ENCODE results near the gene ATP6V1G1. TPM values are rescaled to one million over a fixed set of nuclear protein-coding genes. Genes with fewer than 3 reads are reported as not detected.

The ATP6V1G1 gene
- total and polyA plus RNA-seq, 2 donors (not counting 1 experiment from before 2014, with no cell fraction given), result 92.7 to 102 TPM

DNA sequence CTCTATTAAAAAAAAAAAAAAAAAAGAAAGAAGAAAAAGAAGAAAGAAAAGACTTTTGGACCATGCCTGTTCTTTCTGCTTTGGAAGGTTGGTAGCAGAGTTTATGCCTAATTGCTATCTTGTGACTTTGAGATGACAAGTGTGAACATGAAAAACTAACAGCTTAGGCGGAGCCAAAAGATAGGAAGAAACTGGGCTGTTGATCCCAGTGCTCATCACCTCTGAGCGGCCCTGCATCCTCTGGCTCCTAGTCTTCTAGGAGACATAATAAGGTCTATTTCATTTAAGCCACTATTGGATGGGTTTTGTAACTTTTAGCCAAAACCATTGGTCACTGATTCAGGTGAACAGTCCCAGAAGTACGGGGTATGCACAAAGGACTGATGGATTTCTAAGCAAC is 34.4 kb upstream of the ATP6V1G1 start:
- peaks cover 6% of the 10 kb centered on the region for H3K27me3 ChIP-seq (ENCODE audit: control insufficient read depth, insufficient read depth, low read length)
- no peak overlapping the region for H3K9ac ChIP-seq (ENCODE audit: insufficient read depth, low read length)
- DNase-seq (ENCODE audit: low read depth in 2 of 2), result no peak
- H3K27ac ChIP-seq (ENCODE audit: insufficient read depth, low read length), result no peak overlapping the region
- H3K4me3 ChIP-seq (replicated peaks in 1 of 4; ENCODE audit: control extremely low read depth in 1 of 4, insufficient read depth in 1 of 4, low read depth in 3 of 4, low read length in 4 of 4), result no peak overlapping the region
- no peak overlapping the region for H3K4me2 ChIP-seq (ENCODE audit: extremely low read depth, insufficient read depth, low read length)
- TF ChIP-seq, protein P1, sequence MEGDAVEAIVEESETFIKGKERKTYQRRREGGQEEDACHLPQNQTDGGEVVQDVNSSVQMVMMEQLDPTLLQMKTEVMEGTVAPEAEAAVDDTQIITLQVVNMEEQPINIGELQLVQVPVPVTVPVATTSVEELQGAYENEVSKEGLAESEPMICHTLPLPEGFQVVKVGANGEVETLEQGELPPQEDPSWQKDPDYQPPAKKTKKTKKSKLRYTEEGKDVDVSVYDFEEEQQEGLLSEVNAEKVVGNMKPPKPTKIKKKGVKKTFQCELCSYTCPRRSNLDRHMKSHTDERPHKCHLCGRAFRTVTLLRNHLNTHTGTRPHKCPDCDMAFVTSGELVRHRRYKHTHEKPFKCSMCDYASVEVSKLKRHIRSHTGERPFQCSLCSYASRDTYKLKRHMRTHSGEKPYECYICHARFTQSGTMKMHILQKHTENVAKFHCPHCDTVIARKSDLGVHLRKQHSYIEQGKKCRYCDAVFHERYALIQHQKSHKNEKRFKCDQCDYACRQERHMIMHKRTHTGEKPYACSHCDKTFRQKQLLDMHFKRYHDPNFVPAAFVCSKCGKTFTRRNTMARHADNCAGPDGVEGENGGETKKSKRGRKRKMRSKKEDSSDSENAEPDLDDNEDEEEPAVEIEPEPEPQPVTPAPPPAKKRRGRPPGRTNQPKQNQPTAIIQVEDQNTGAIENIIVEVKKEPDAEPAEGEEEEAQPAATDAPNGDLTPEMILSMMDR (conservative IDR thresholded peaks at IDR 0.05 in 1 of 2, IDR thresholded peaks at IDR 0.05 in 1 of 2; ENCODE audit: low read depth in 1 of 2, low read length in 2 of 2), result no peak
- no peak for TF ChIP-seq EZH2 (IDR thresholded peaks at IDR 0.05; ENCODE audit: low read length, missing control alignments)
- H2AFZ ChIP-seq (ENCODE audit: low read length), result no peak overlapping the region
- H4K20me1 ChIP-seq (ENCODE audit: control insufficient read depth, extremely low read depth, insufficient read depth, low read length), result no peaks in the 10 kb centered on the region
- peaks cover 5% of the 10 kb centered on the region for H3K4me1 ChIP-seq (ENCODE audit: control insufficient read depth, extremely low read depth, insufficient read depth, low read length)
- no peaks in the 10 kb centered on the region for H3K36me3 ChIP-seq (ENCODE audit: control insufficient read depth, insufficient read depth, low read length)
- no peaks in the 10 kb centered on the region for H3K79me2 ChIP-seq (ENCODE audit: control insufficient read depth, insufficient read depth, low read length)
- no peaks in the 10 kb centered on the region for H3K9me3 ChIP-seq (ENCODE audit: control insufficient read depth, insufficient read depth, low read depth, low read length)

DNA sequence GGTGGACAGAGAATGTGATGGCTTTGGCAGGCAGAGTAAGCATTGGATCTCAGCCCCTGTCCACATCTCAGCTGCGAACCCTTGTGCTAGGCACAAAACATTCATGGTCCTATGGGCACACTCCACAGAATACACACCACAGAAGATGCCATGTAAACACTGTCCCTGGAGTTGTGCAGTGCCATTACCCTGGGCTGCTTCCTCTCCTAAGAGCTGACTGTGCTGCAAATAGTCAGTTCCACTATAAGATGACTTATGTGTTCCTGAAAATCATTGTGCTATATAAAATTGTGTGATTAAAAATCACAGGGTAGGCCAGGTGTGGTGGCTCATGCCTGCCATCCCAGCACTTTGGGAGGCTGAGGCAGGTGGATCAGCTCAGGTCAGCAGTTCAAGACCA is 31.9 kb upstream of the ATP6V1G1 start:
- no peak for DNase-seq (ENCODE audit: low read depth in 2 of 2)
- no peaks in the 10 kb centered on the region for H3K79me2 ChIP-seq (ENCODE audit: control insufficient read depth, insufficient read depth, low read length)

DNA sequence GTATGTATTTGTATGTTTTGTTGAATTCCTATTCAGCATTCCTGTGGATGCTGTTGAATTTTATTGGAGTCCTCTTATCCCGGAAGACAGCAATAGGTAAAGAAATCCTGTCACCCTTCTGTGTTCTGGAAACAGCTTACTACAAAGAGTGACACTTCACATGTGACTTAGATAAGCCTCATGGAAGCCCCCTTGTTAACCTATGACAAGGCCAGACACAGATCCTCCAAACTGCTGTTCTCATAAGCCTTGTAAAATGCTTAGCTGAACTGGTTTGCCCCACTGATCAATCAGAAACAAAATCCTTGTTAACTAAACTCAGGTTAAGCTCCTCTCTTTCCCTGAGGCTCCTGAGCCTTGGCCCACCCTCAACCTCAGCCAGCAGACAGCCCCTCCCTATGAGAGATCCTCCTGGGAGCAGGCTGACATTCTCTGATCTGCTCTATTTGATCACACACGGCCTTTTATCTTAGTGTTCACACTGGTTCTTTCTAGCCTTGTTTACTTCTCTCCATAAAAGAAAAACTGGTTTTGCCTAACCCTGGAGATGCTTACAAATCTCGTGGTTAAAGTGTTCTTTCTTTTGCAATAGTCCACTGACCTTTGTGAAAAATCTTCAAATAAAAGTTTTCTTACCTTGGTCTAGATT is 29.4 kb upstream of the ATP6V1G1 start:
- Histone ChIP-seq H3K9me3 (ENCODE audit: control insufficient read depth, insufficient read depth, low read depth, low read length) (no peaks in the 10 kb centered on the region), H3K27me3 (ENCODE audit: control insufficient read depth, insufficient read depth, low read length) (peaks cover 4% of the 10 kb centered on the region), H2AFZ (ENCODE audit: low read length) (no peak overlapping the region), H3K27ac (ENCODE audit: insufficient read depth, low read length) (no peak overlapping the region), H3K9ac (ENCODE audit: insufficient read depth, low read length) (no peak overlapping the region), H3K4me2 (ENCODE audit: extremely low read depth, insufficient read depth, low read length) (no peak overlapping the region), H4K20me1 (ENCODE audit: control insufficient read depth, extremely low read depth, insufficient read depth, low read length) (no peaks in the 10 kb centered on the region), H3K4me1 (ENCODE audit: control insufficient read depth, extremely low read depth, insufficient read depth, low read length) (no peaks in the 10 kb centered on the region), H3K4me3 (replicated peaks in 1 of 4; ENCODE audit: control extremely low read depth in 1 of 4, insufficient read depth in 1 of 4, low read depth in 3 of 4, low read length in 4 of 4) (no peak overlapping the region), H3K79me2 (ENCODE audit: control insufficient read depth, insufficient read depth, low read length) (no peaks in the 10 kb centered on the region), H3K36me3 (ENCODE audit: control insufficient read depth, insufficient read depth, low read length) (no peaks in the 10 kb centered on the region)
- no peak for DNase-seq (ENCODE audit: low read depth in 2 of 2)
- TF ChIP-seq EZH2 (IDR thresholded peaks at IDR 0.05; ENCODE audit: low read length, missing control alignments), result no peak
- TF ChIP-seq, protein P1 (conservative IDR thresholded peaks at IDR 0.05 in 1 of 2, IDR thresholded peaks at IDR 0.05 in 1 of 2; ENCODE audit: low read depth in 1 of 2, low read length in 2 of 2), result no peak

More for the DNA sequence above, 31.9 kb upstream of the ATP6V1G1 start:
- no peaks in the 10 kb centered on the region for H3K9me3 ChIP-seq (ENCODE audit: control insufficient read depth, insufficient read depth, low read depth, low read length)
- no peak overlapping the region for H2AFZ ChIP-seq (ENCODE audit: low read length)
- no peaks in the 10 kb centered on the region for H3K36me3 ChIP-seq (ENCODE audit: control insufficient read depth, insufficient read depth, low read length)
- H3K9ac ChIP-seq (ENCODE audit: insufficient read depth, low read length), result no peak overlapping the region
- H3K27ac ChIP-seq (ENCODE audit: insufficient read depth, low read length), result no peak overlapping the region
- H3K4me3 ChIP-seq (replicated peaks in 1 of 4; ENCODE audit: control extremely low read depth in 1 of 4, insufficient read depth in 1 of 4, low read depth in 3 of 4, low read length in 4 of 4), result no peak overlapping the region
- no peaks in the 10 kb centered on the region for H4K20me1 ChIP-seq (ENCODE audit: control insufficient read depth, extremely low read depth, insufficient read depth, low read length)
- H3K4me1 ChIP-seq (ENCODE audit: control insufficient read depth, extremely low read depth, insufficient read depth, low read length), result peaks cover 5% of the 10 kb centered on the region
- no peak overlapping the region for H3K4me2 ChIP-seq (ENCODE audit: extremely low read depth, insufficient read depth, low read length)
- peaks cover 3% of the 10 kb centered on the region for H3K27me3 ChIP-seq (ENCODE audit: control insufficient read depth, insufficient read depth, low read length)
- TF ChIP-seq EZH2 (IDR thresholded peaks at IDR 0.05; ENCODE audit: low read length, missing control alignments), result no peak
- TF ChIP-seq, protein P1 (conservative IDR thresholded peaks at IDR 0.05 in 1 of 2, IDR thresholded peaks at IDR 0.05 in 1 of 2; ENCODE audit: low read depth in 1 of 2, low read length in 2 of 2), result no peak

Data from fibroblast of lung (primary cell).